IMR-90 (cell line): Measurements from ENCODE around the gene HOXC5. TPM values are rescaled to one million over a fixed set of nuclear protein-coding genes. Genes with fewer than 3 reads are reported as not detected.

Experiments
- ATAC-seq: fragments of 200-7000 bp; cut with Tn5 transposase; 2 replicates; pipeline ENCODE4 v1.9.1; 2020; ENCODE audit warnings: low read depth, mild to moderate bottlenecking, moderate library complexity
- BruUV-seq: library from RNA; stranded (reverse); fragments of 400-500 nt; replicated peaks from 2 replicates; lab custom pipeline; 2021; lab: Mats Ljungman, UMichigan
- CTCF ChIA-PET: fragments of 300-600 bp; formaldehyde crosslinking; extraction: SDS; loops from one replicate; lab custom pipeline; 2021; ENCODE audit warnings: antibody characterized with exemption; lab: Yijun Ruan, JAX
- POLR2A ChIA-PET: fragments of 300-600 bp; sonication (Branson Sonifier 250); formaldehyde crosslinking; loops from one replicate; lab custom pipeline; 2022; ENCODE audit warnings: antibody characterized with exemption; ENCODE audit not compliant: unreplicated experiment; lab: Charles Lee
- DNase-seq: peaks from one replicate; pipeline ENCODE4 v3.0.0; 2013
- H2AFZ ChIP-seq: replicated peaks from 2 replicates; pipeline ENCODE3; 2013; ENCODE audit warnings: low read length, mild to moderate bottlenecking; ENCODE audit not compliant: poor library complexity
- H2AK5ac ChIP-seq: 2 replicates; pipeline ENCODE4 v1.6.1; 2013; ENCODE audit warnings: low read depth, low read length, inconsistent platforms
- H2AK9ac ChIP-seq: replicated peaks from 2 replicates; pipeline ENCODE3; 2013; ENCODE audit warnings: mild to moderate bottlenecking, low read depth, low read length, moderate library complexity; ENCODE audit not compliant: poor library complexity
- H2BK120ac ChIP-seq: 2 replicates; pipeline ENCODE4 v1.6.1; 2013; ENCODE audit warnings: low read depth, low read length, inconsistent platforms
- H2BK15ac ChIP-seq: 3 replicates; pipeline ENCODE4 v1.6.1; 2013; ENCODE audit warnings: low read depth, low read length, inconsistent platforms
- H2BK20ac ChIP-seq: 2 replicates; pipeline ENCODE4 v1.6.1; 2013; ENCODE audit warnings: low read depth, mild to moderate bottlenecking, inconsistent platforms, low read length, moderate library complexity
- H2BK5ac ChIP-seq: 2 replicates; pipeline ENCODE4 v1.6.1; 2013; ENCODE audit warnings: mild to moderate bottlenecking, low read depth, low read length, inconsistent platforms; ENCODE audit not compliant: poor library complexity, severe bottlenecking
- H3K14ac ChIP-seq: replicated peaks from 2 replicates; pipeline ENCODE4 v1.6.1; 2013; ENCODE audit warnings: low read depth, low read length, inconsistent platforms
- H3K18ac ChIP-seq: 2 replicates; pipeline ENCODE4 v1.6.1; 2013; ENCODE audit warnings: low read depth, low read length, control low read depth
- H3K23ac ChIP-seq: 2 replicates; pipeline ENCODE4 v1.6.1; 2013; ENCODE audit warnings: low read depth, low read length, inconsistent platforms
- H3K27ac ChIP-seq: 2 replicates; pipeline ENCODE4 v1.5.1; 2013; ENCODE audit warnings: mild to moderate bottlenecking, control low read depth, low read length; ENCODE audit not compliant: insufficient read depth
- H3K27me3 ChIP-seq: 2 replicates; pipeline ENCODE4 v1.6.1; 2013; ENCODE audit warnings: low read length; ENCODE audit not compliant: control insufficient read depth, insufficient read depth
- H3K36me3 ChIP-seq: 2 replicates; pipeline ENCODE4 v1.6.1; 2013; ENCODE audit warnings: low read length, mixed read lengths; ENCODE audit not compliant: control insufficient read depth, insufficient read depth
- H3K4ac ChIP-seq: 2 replicates; pipeline ENCODE4 v1.6.1; 2013; ENCODE audit warnings: low read depth, low read length, inconsistent platforms
- H3K4me1 ChIP-seq: 2 replicates; pipeline ENCODE4 v1.6.1; 2013; ENCODE audit warnings: low read length, mixed read lengths; ENCODE audit not compliant: control insufficient read depth, insufficient read depth
- H3K4me2 ChIP-seq: 2 replicates; pipeline ENCODE4 v1.6.1; 2013; ENCODE audit warnings: low read depth, mild to moderate bottlenecking, control low read depth, low read length, moderate library complexity
- H3K4me3 ChIP-seq: 2 replicates; pipeline ENCODE4 v1.5.1; 2013; ENCODE audit warnings: low read depth, mild to moderate bottlenecking, control low read depth, low read length, moderate library complexity; ENCODE audit not compliant: insufficient read depth
- H3K56ac ChIP-seq: 2 replicates; pipeline ENCODE4 v1.6.1; 2013; ENCODE audit warnings: low read length, inconsistent platforms; ENCODE audit not compliant: insufficient read depth; ENCODE audit errors: extremely low read depth
- H3K79me1 ChIP-seq, 2 experiments: 2 replicates each; pipeline ENCODE4 v1.6.1; 2013; ENCODE audit warnings: low read length in 2 of 2, inconsistent platforms in 1 of 2, low read depth in 1 of 2
- H3K9ac ChIP-seq: 2 replicates; pipeline ENCODE4 v1.6.1; 2013; ENCODE audit warnings: low read depth, low read length, control low read depth
- H3K9me1 ChIP-seq: 2 replicates; pipeline ENCODE4 v1.6.1; 2013; ENCODE audit warnings: low read length, inconsistent platforms; ENCODE audit not compliant: insufficient read depth
- H3K9me3 ChIP-seq: 2 replicates; pipeline ENCODE4 v1.6.1; 2013; ENCODE audit warnings: low read length; ENCODE audit not compliant: control insufficient read depth, insufficient read depth
- H4K20me1 ChIP-seq: 2 replicates; pipeline ENCODE4 v1.6.1; 2013; ENCODE audit warnings: low read length, inconsistent platforms; ENCODE audit not compliant: insufficient read depth
- H4K5ac ChIP-seq: 2 replicates; pipeline ENCODE4 v1.6.1; 2013; ENCODE audit warnings: mild to moderate bottlenecking, low read depth, low read length, control low read depth
- H4K8ac ChIP-seq, 2 experiments: 2 replicates each; pipeline ENCODE4 v1.6.1; 2013; ENCODE audit warnings: low read depth in 2 of 2, low read length in 2 of 2, control low read depth in 1 of 2, inconsistent platforms in 1 of 2
- H4K91ac ChIP-seq: 2 replicates; pipeline ENCODE4 v1.6.1; 2013; ENCODE audit warnings: low read depth, low read length, inconsistent platforms; ENCODE audit not compliant: insufficient read depth
- BHLHE40 ChIP-seq: fragments of 150-350 bp; IDR thresholded peaks from 2 replicates; pipeline ENCODE4 v1.6.1; 2016; ENCODE audit warnings: mild to moderate bottlenecking, low read depth, low read length
- CEBPB ChIP-seq: IDR thresholded peaks from 2 replicates; pipeline ENCODE4 v1.6.1; 2012; ENCODE audit warnings: low read depth, low read length, improper control_type of control experiment
- CHD1 ChIP-seq: IDR thresholded peaks from 2 replicates; pipeline ENCODE4 v1.6.1; 2012; ENCODE audit warnings: low read depth, low read length, improper control_type of control experiment
- CTCF ChIP-seq: conservative IDR thresholded peaks from 2 replicates; pipeline ENCODE4 v1.5.1; 2012; ENCODE audit warnings: mild to moderate bottlenecking, low read depth, low read length, improper control_type of control experiment
- ELK1 ChIP-seq: fragments of 150-350 bp; IDR thresholded peaks from 2 replicates; pipeline ENCODE4 v1.6.1; 2016; ENCODE audit warnings: low read depth, mild to moderate bottlenecking, low read length, moderate library complexity, borderline replicate concordance
- FOS ChIP-seq: fragments of 150-350 bp; IDR thresholded peaks from 2 replicates; pipeline ENCODE4 v1.6.1; 2016; ENCODE audit warnings: low read depth, low read length
- MXI1 ChIP-seq: IDR thresholded peaks from 2 replicates; pipeline ENCODE4 v1.6.1; 2012; ENCODE audit warnings: low read depth, mild to moderate bottlenecking, low read length, moderate library complexity, borderline replicate concordance
- NFE2L2 ChIP-seq: fragments of 150-350 bp; IDR thresholded peaks from 2 replicates; pipeline ENCODE4 v1.6.1; 2016; ENCODE audit warnings: low read depth, mild to moderate bottlenecking, low read length
- RAD21 ChIP-seq: IDR thresholded peaks from 2 replicates; pipeline ENCODE4 v1.6.1; 2012; ENCODE audit warnings: low read length, improper control_type of control experiment
- RFX5 ChIP-seq: IDR thresholded peaks from 2 replicates; pipeline ENCODE4 v1.8.0; 2012; ENCODE audit warnings: low read depth, mild to moderate bottlenecking, low read length, moderate library complexity
- USF2 ChIP-seq: fragments of 150-350 bp; IDR thresholded peaks from 2 replicates; pipeline ENCODE4 v1.6.1; 2017; ENCODE audit warnings: mild to moderate bottlenecking, antibody characterized with exemption, low read length, low read depth
- WGBS, 2 experiments: methylation state at CpG; one replicate each; pipeline versions ENCODE4 v1.1.5 to v1.1.7; 2013; ENCODE audit warnings: missing lambda C conversion rate in 2 of 2; ENCODE audit not compliant: insufficient read length in 1 of 2; ENCODE audit errors: extremely low coverage in 2 of 2; 5-methylcytosine and 5-hydroxymethylcytosine counted together
- dilution Hi-C: fragments of 300-500 bp; cut with HindIII; formaldehyde crosslinking; loops from one replicate; pipeline ENCODE4 v1.14.3; 2018; ENCODE audit warnings: low sequenced_read_pairs; ENCODE audit not compliant: unreplicated experiment
- in situ Hi-C: fragments of 300-500 bp; cut with MboI; formaldehyde crosslinking; loops from 3 replicates; pipeline ENCODE4 v1.14.3; 2019; ENCODE audit warnings: low sequenced_read_pairs, inconsistent platforms, mixed read lengths
- intact Hi-C: fragments of 100-400 bp; cut with micrococcal nuclease; formaldehyde crosslinking; loops from 2 replicates; pipeline ENCODE4 v1.10.0; 2022
- polyA plus RNA-seq, 3 experiments: library from polyadenylated mRNA; depleted of rRNA; stranded (reverse); fragments of >200 nt; gene quantifications; 2 replicates each; pipeline ENCODE4 v1.2.3, GENCODE V29; 2012; ENCODE audit warnings: low replicate concordance in 1 of 3
- total RNA-seq: library from RNA; depleted of rRNA; stranded (reverse); fragments of >200 nt; gene quantifications from 2 replicates; pipeline ENCODE4 v1.2.3, GENCODE V29; 2012

Gene HOXC5
- total and polyA plus RNA-seq, 2 of the 4 experiments (the other 2 are of a cell fraction), result not detected

DNA sequence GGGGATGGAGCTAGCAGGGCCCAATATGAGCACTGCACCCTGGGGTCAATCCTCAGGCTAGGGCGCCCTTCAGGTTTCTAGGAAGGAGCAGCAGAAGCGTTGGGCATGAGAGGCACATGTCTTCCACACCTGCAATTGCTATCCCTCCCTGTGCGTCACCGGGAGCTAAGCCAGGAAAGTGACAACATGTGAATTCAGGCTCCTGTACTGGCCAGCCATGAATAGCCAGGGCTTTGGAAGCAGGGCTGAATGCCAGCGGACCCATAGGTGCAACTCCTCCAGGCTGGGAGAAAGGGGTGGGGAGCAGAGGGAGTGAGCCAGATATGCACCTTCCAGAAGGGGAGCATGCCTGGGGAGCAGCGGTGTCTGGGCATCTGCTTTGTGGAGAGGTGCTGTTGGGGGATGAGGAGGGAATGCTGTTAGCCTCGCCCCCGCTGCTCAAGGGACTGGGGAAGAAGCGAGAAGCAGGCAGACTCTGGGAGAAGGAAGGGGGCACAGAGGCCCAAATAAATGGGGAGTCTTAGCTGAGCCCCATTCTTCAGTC is 6.1 kb downstream of the HOXC5 start:
- WGBS, 2 experiments, result 40% methylated on average over 6 of the region's 9 CpGs; no CpG with 5 or more reads in 1 of the 2 experiments
- no peak for DNase-seq
- H2BK15ac ChIP-seq, result no peak overlapping the region

More for the DNA sequence above, 6.1 kb downstream of the HOXC5 start:
- H3K18ac ChIP-seq, result no peak overlapping the region
- no peak overlapping the region for H3K4me2 ChIP-seq
- no peak overlapping the region for H3K9ac ChIP-seq
- POLR2A ChIA-PET, result no interaction called here
- CTCF ChIA-PET, result no interaction called here
- H4K8ac ChIP-seq, result no peak overlapping the region
- H3K9me3 ChIP-seq, result 0 out of 2 replicates have a peak, but pooled peaks cover 2% of the 10 kb centered on the region
- no peaks in the 10 kb centered on the region for H4K20me1 ChIP-seq
- no peak overlapping the region for H3K23ac ChIP-seq
- H4K91ac ChIP-seq, result no peak overlapping the region
- dilution Hi-C loops, result no loop called here
- no peak overlapping the region for H2AFZ ChIP-seq
- ATAC-seq, result no peak
- H2AK5ac ChIP-seq, result no peak overlapping the region
- H3K4me3 ChIP-seq, result no peak overlapping the region
- H2AK9ac ChIP-seq, result no peak overlapping the region
- BruUV-seq, result no TSS peak
- H4K5ac ChIP-seq, result no peak overlapping the region
- H3K9me1 ChIP-seq, result no peaks in the 10 kb centered on the region
- H2BK20ac ChIP-seq, result no peak overlapping the region
- H2BK5ac ChIP-seq, result no peak overlapping the region
- no peak overlapping the region for H3K14ac ChIP-seq
- in situ Hi-C loops, result no loop called here
- no peak overlapping the region for H3K4ac ChIP-seq
- H2BK120ac ChIP-seq, result no peak overlapping the region
- H3K27me3 ChIP-seq, result peaks cover 74% of the 10 kb centered on the region
- H3K36me3 ChIP-seq, result no peaks in the 10 kb centered on the region
- H3K56ac ChIP-seq, result no peak overlapping the region
- intact Hi-C loops, result no loop called here
- H3K4me1 ChIP-seq, result no peaks in the 10 kb centered on the region
- H3K27ac ChIP-seq, result no peak overlapping the region
- TF ChIP-seq RAD21, result no peak
- TF ChIP-seq USF2, result no peak
- TF ChIP-seq CHD1, result no peak
- TF ChIP-seq BHLHE40, result no peak
- no peak for TF ChIP-seq NFE2L2
- no peak for TF ChIP-seq ELK1
- no peak for TF ChIP-seq FOS
- no peak for TF ChIP-seq CEBPB
- TF ChIP-seq MXI1, result no peak
- no peak for TF ChIP-seq RFX5
- no peak for TF ChIP-seq CTCF
- H3K79me1 ChIP-seq, result no peaks in the 10 kb centered on the region
